Measurements from ENCODE around the gene ZDHHC24. TPM values are rescaled to one million over a fixed set of nuclear protein-coding genes. Genes with fewer than 3 reads are reported as not detected.

ZDHHC24 gene
- total RNA-seq, 1 donor from 2014 or later, result 13.5 TPM

DNA sequence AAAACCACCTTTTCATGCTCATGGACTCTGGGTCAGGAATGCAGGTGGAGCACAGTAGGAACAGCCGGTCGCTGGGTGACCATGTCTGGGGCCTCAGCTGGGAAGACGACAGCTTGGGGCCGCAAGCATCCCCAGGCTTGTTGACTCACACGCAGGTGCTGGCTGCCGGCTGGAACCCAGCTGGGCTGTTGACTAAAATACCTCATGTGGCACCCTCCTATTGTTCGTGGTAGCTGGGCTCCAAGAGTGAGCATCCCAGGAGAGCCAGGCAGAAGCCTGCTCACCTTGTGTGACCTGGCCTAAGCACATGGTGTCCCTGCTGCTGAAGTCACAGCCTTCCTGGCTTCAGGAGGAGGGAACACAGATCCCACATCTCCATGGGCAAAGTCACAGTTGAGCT is 56.2 kb downstream of the ZDHHC24 start:
- Histone ChIP-seq H3K36me3 (ENCODE audit: insufficient read depth, low read length) (no peaks in the 10 kb centered on the region), H3K9me3 (ENCODE audit: insufficient read depth, low read depth, low read length) (no peaks in the 10 kb centered on the region), H3K27ac (ENCODE audit: low read depth, low read length) (no peak overlapping the region), H4K20me1 (ENCODE audit: insufficient read depth, low read length) (peaks cover 8% of the 10 kb centered on the region), H3K9ac (ENCODE audit: low read length) (no peak overlapping the region), H3K27me3 (ENCODE audit: insufficient read depth, low read length) (no peaks in the 10 kb centered on the region), H3K79me2 (ENCODE audit: insufficient read depth, low read length) (no peaks in the 10 kb centered on the region), H2AFZ (ENCODE audit: low read depth, low read length) (no peak overlapping the region), H3K4me3 (ENCODE audit: insufficient read depth, low read depth, low read length) (no peak overlapping the region), H3K4me2 (ENCODE audit: low read length) (no peak overlapping the region), H3K4me1 (ENCODE audit: insufficient read depth, low read length) (peaks cover 6% of the 10 kb centered on the region)
- no peak for DNase-seq (ENCODE audit: low read depth)
- H3K4me1 Mint-ChIP-seq (ENCODE audit: low read depth, unreplicated experiment), result no peaks in the 10 kb centered on the region
- H3K4me3 Mint-ChIP-seq (ENCODE audit: unreplicated experiment), result no peak overlapping the region
- H3K9me3 Mint-ChIP-seq (ENCODE audit: unreplicated experiment), result no peaks in the 10 kb centered on the region
- no peak for TF ChIP-seq EZH2 (IDR thresholded peaks at IDR 0.05; ENCODE audit: insufficient read depth, low read length)
- TF ChIP-seq CTCF (IDR thresholded peaks at IDR 0.05; ENCODE audit: insufficient read depth, low read depth, low read length), result no peak
- no peaks in the 10 kb centered on the region for H3K27me3 Mint-ChIP-seq (ENCODE audit: low read depth, unreplicated experiment)
- peaks cover 20% of the 10 kb centered on the region for H3K36me3 Mint-ChIP-seq (ENCODE audit: low read depth, unreplicated experiment)
- no peak overlapping the region for H3K27ac Mint-ChIP-seq (ENCODE audit: unreplicated experiment)
- no peak for FAIRE-seq

DNA sequence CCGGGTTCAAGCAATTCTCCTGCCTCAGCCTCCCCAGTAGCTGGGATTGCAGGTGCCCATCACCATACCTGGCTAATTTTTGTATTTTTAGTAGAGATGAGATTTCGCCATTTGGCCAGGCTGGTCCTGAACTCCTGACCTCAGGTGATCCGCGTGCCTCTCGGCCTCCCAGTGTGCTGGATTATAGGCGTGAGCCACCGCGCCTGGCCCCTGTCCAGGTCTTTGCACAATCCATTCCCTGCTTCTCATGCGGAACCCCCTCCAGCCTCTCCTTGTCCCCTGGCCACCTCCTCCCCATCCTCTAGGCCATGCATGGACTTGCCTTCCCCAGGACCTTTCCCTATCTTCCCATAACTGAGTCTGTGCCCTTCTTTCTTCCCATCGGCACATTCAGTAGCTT is 56.9 kb downstream of the ZDHHC24 start:
- no peak overlapping the region for H3K4me3 Mint-ChIP-seq (ENCODE audit: unreplicated experiment)
- no peak overlapping the region for H3K27ac Mint-ChIP-seq (ENCODE audit: unreplicated experiment)
- Histone ChIP-seq H3K27ac (ENCODE audit: low read depth, low read length) (no peak overlapping the region), H2AFZ (ENCODE audit: low read depth, low read length) (no peak overlapping the region), H3K9ac (ENCODE audit: low read length) (no peak overlapping the region), H3K4me2 (ENCODE audit: low read length) (no peak overlapping the region), H3K4me1 (ENCODE audit: insufficient read depth, low read length) (peaks cover 6% of the 10 kb centered on the region), H3K36me3 (ENCODE audit: insufficient read depth, low read length) (no peaks in the 10 kb centered on the region), H4K20me1 (ENCODE audit: insufficient read depth, low read length) (peaks cover 8% of the 10 kb centered on the region), H3K4me3 (ENCODE audit: insufficient read depth, low read depth, low read length) (no peak overlapping the region), H3K79me2 (ENCODE audit: insufficient read depth, low read length) (no peaks in the 10 kb centered on the region), H3K27me3 (ENCODE audit: insufficient read depth, low read length) (no peaks in the 10 kb centered on the region), H3K9me3 (ENCODE audit: insufficient read depth, low read depth, low read length) (no peaks in the 10 kb centered on the region)
- peaks cover 21% of the 10 kb centered on the region for H3K36me3 Mint-ChIP-seq (ENCODE audit: low read depth, unreplicated experiment)
- DNase-seq (ENCODE audit: low read depth) (no peak), FAIRE-seq (no peak)
- TF ChIP-seq CTCF (IDR thresholded peaks at IDR 0.05; ENCODE audit: insufficient read depth, low read depth, low read length), result no peak
- no peak for TF ChIP-seq EZH2 (IDR thresholded peaks at IDR 0.05; ENCODE audit: insufficient read depth, low read length)
- H3K27me3 Mint-ChIP-seq (ENCODE audit: low read depth, unreplicated experiment), result no peaks in the 10 kb centered on the region
- no peaks in the 10 kb centered on the region for H3K4me1 Mint-ChIP-seq (ENCODE audit: low read depth, unreplicated experiment)
- H3K9me3 Mint-ChIP-seq (ENCODE audit: unreplicated experiment), result no peaks in the 10 kb centered on the region

DNA sequence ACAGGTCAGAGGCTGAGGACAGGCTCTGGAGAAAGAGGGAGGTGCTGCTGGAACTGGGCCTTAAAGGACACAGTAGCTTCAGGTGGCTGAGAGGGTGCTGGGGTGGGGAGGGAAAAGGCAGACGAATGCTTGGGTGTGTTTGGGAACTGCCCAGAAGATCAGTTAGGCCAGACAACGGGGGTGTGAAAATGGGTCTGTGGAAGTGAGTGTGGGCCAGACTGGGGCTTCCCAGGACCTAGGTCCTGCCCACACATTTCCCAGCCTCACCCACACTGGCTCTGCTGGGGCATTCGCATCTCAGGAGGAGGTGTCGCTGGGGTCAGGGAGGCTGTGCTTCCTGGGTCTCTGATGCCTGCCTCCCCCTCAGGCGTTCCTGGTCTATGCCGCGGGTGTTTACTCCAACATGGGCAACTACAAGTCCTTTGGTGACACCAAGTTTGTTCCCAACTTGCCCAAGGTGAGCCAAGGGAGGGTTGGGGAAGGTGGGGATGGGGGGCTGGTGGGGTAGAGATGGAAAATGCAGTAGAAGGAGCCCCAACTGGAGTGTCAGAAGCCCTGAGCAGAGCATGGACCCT is 61.0 kb downstream of the ZDHHC24 start:
- Histone ChIP-seq H3K27ac (ENCODE audit: low read depth, low read length) (no peak overlapping the region), H3K9ac (ENCODE audit: low read length) (no peak overlapping the region), H4K20me1 (ENCODE audit: insufficient read depth, low read length) (peaks cover 3% of the 10 kb centered on the region), H3K4me2 (ENCODE audit: low read length) (no peak overlapping the region), H3K27me3 (ENCODE audit: insufficient read depth, low read length) (no peaks in the 10 kb centered on the region), H3K4me1 (ENCODE audit: insufficient read depth, low read length) (peaks cover 5% of the 10 kb centered on the region), H3K9me3 (ENCODE audit: insufficient read depth, low read depth, low read length) (no peaks in the 10 kb centered on the region), H3K36me3 (ENCODE audit: insufficient read depth, low read length) (no peaks in the 10 kb centered on the region), H3K79me2 (ENCODE audit: insufficient read depth, low read length) (peaks cover 5% of the 10 kb centered on the region), H2AFZ (ENCODE audit: low read depth, low read length) (no peak overlapping the region), H3K4me3 (ENCODE audit: insufficient read depth, low read depth, low read length) (no peak overlapping the region)
- Mint-ChIP-seq H3K36me3 (ENCODE audit: low read depth, unreplicated experiment) (peaks cover 17% of the 10 kb centered on the region), H3K27me3 (ENCODE audit: low read depth, unreplicated experiment) (no peaks in the 10 kb centered on the region), H3K4me1 (ENCODE audit: low read depth, unreplicated experiment) (peaks cover 5% of the 10 kb centered on the region), H3K9me3 (ENCODE audit: unreplicated experiment) (no peaks in the 10 kb centered on the region), H3K4me3 (ENCODE audit: unreplicated experiment) (no peak overlapping the region), H3K27ac (ENCODE audit: unreplicated experiment) (no peak overlapping the region)
- TF ChIP-seq CTCF (IDR thresholded peaks at IDR 0.05; ENCODE audit: insufficient read depth, low read depth, low read length) (no peak), EZH2 (IDR thresholded peaks at IDR 0.05; ENCODE audit: insufficient read depth, low read length) (no peak)
- FAIRE-seq, result no peak
- no peak for DNase-seq (ENCODE audit: low read depth)
